WTC11 (cell line): Measurements from ENCODE around the gene UBASH3A. TPM values are rescaled to one million over a fixed set of nuclear protein-coding genes. Genes with fewer than 3 reads are reported as not detected.

Experiments
- ATAC-seq: fragments of 200-7000 bp; cut with Tn5 transposase; 2 replicates; pipeline ENCODE4 v1.10.0; 2021; ENCODE audit warnings: mild to moderate bottlenecking, moderate library complexity
- CTCF ChIA-PET: fragments of 300-600 bp; sonication (Branson Sonifier 250); formaldehyde crosslinking; loops from one replicate; lab custom pipeline; 2021; ENCODE audit warnings: antibody characterized with exemption; lab: Charles Lee
- POLR2A ChIA-PET: fragments of 350-600 bp; sonication (Branson Sonifier 250); formaldehyde crosslinking; loops from one replicate; lab custom pipeline; 2021; ENCODE audit warnings: antibody characterized with exemption; lab: Charles Lee
- DNase-seq: peaks from one replicate; pipeline ENCODE4 v3.0.0; 2021; ENCODE audit warnings: low spot score
- H3K27ac Mint-ChIP-seq: 2 replicates; pipeline ENCODE4 v1.8.0; 2021; ENCODE audit warnings: mixed read lengths
- H3K27me3 Mint-ChIP-seq: 2 replicates; pipeline ENCODE4 v1.8.0; 2021; ENCODE audit warnings: low read depth, mild to moderate bottlenecking, moderate library complexity, mixed read lengths
- H3K36me3 Mint-ChIP-seq: 2 replicates; pipeline ENCODE4 v1.8.0; 2021; ENCODE audit warnings: mixed read lengths
- H3K4me1 Mint-ChIP-seq: 2 replicates; pipeline ENCODE4 v1.8.0; 2022; ENCODE audit warnings: mixed read lengths
- H3K4me3 Mint-ChIP-seq: 2 replicates; pipeline ENCODE4 v1.8.0; 2021; ENCODE audit warnings: mild to moderate bottlenecking, moderate library complexity, mixed read lengths
- H3K9me3 Mint-ChIP-seq: 2 replicates; pipeline ENCODE4 v1.8.0; 2021; ENCODE audit warnings: mixed read lengths
- E2F4 ChIP-seq: sonication (generic); formaldehyde crosslinking; IDR thresholded peaks from 2 replicates; pipeline ENCODE4 v1.8.1; 2022; ENCODE audit warnings: low read depth, mild to moderate bottlenecking, moderate library complexity, missing genetic modification reagents, borderline replicate concordance
- E2F5 ChIP-seq: sonication (generic); formaldehyde crosslinking; IDR thresholded peaks from 2 replicates; pipeline ENCODE4 v1.8.1; 2022; ENCODE audit warnings: mild to moderate bottlenecking, moderate library complexity, missing genetic modification reagents
- ERG ChIP-seq: fragments of 250-450 bp; sonication (Bioruptor Pico); IDR thresholded peaks from 2 replicates; pipeline ENCODE4 v1.8.0; 2021; ENCODE audit warnings: mild to moderate bottlenecking
- FOXJ3 ChIP-seq: sonication (generic); formaldehyde crosslinking; IDR thresholded peaks from 2 replicates; pipeline ENCODE4 v1.9.0; 2021; ENCODE audit warnings: missing genetic modification reagents, mild to moderate bottlenecking, borderline replicate concordance
- FOXP4 ChIP-seq: sonication (generic); formaldehyde crosslinking; IDR thresholded peaks from 2 replicates; pipeline ENCODE4 v1.8.0; 2022; ENCODE audit warnings: mild to moderate bottlenecking, missing genetic modification reagents
- IRF1 ChIP-seq: sonication (generic); formaldehyde crosslinking; IDR thresholded peaks from 2 replicates; pipeline ENCODE4 v1.8.0; 2023; ENCODE audit warnings: missing genetic modification reagents
- NR3C1 ChIP-seq: sonication (generic); formaldehyde crosslinking; conservative IDR thresholded peaks from 2 replicates; pipeline ENCODE4 v1.8.1; 2023; ENCODE audit warnings: low read depth, mild to moderate bottlenecking, missing genetic modification reagents
- PRDM15 ChIP-seq: sonication (generic); formaldehyde crosslinking; IDR thresholded peaks from 2 replicates; pipeline ENCODE4 v1.8.0; 2022; ENCODE audit warnings: missing genetic modification reagents
- SMAD3 ChIP-seq: sonication (generic); formaldehyde crosslinking; IDR thresholded peaks from 2 replicates; pipeline ENCODE4 v1.8.0; 2022; ENCODE audit warnings: missing genetic modification reagents, mild to moderate bottlenecking, borderline replicate concordance
- SMAD4 ChIP-seq: sonication (generic); formaldehyde crosslinking; IDR thresholded peaks from 2 replicates; pipeline ENCODE4 v1.8.0; 2022; ENCODE audit warnings: mild to moderate bottlenecking, missing genetic modification reagents
- STAT6 ChIP-seq: sonication (generic); formaldehyde crosslinking; conservative IDR thresholded peaks from 2 replicates; pipeline ENCODE4 v1.8.1; 2023; ENCODE audit warnings: mild to moderate bottlenecking, low read depth, missing genetic modification reagents, moderate library complexity
- TCF7 ChIP-seq: sonication (generic); formaldehyde crosslinking; IDR thresholded peaks from 2 replicates; pipeline ENCODE4 v1.8.0; 2022; ENCODE audit warnings: mild to moderate bottlenecking, low read depth, missing genetic modification reagents, moderate library complexity
- TP53 ChIP-seq: sonication (generic); formaldehyde crosslinking; IDR thresholded peaks from 2 replicates; pipeline ENCODE4 v1.8.1; 2023; ENCODE audit warnings: mild to moderate bottlenecking, missing genetic modification reagents
- USF1 ChIP-seq: sonication (generic); formaldehyde crosslinking; IDR thresholded peaks from 2 replicates; pipeline ENCODE4 v1.8.0; 2022; ENCODE audit warnings: mild to moderate bottlenecking, missing genetic modification reagents
- USF2 ChIP-seq: sonication (generic); formaldehyde crosslinking; IDR thresholded peaks from 2 replicates; pipeline ENCODE4 v1.8.1; 2023; ENCODE audit warnings: mild to moderate bottlenecking, missing genetic modification reagents, moderate library complexity
- ZNF121 ChIP-seq: sonication (generic); formaldehyde crosslinking; IDR thresholded peaks from 2 replicates; pipeline ENCODE4 v1.8.0; 2023; ENCODE audit warnings: missing genetic modification reagents
- ZNF512 ChIP-seq: sonication (generic); formaldehyde crosslinking; IDR thresholded peaks from 2 replicates; pipeline ENCODE4 v1.8.1; 2022; ENCODE audit warnings: missing genetic modification reagents, borderline replicate concordance
- total RNA-seq: library from RNA; stranded (reverse); gene quantifications from 3 replicates; pipeline ENCODE4 v1.2.3, GENCODE V29; 2021

Gene UBASH3A
- total RNA-seq, 1 experiment from 2014 or later, result not detected

GRCh38 chr21:42453224-42453985 lies 49.7 kb downstream of the UBASH3A start (continued):
- TF ChIP-seq STAT6 (CRISPR knock-in tag) (no peak), SMAD3 (no peak), ERG (CRISPR knock-in tag) (no peak), E2F4 (CRISPR knock-in tag) (no peak)

- ChIA-PET POLR2A (no interaction called here), CTCF (interaction anchor here (1.1 to 2.5 kb wide), 2 partner anchors 13 to 73 kb away, joined by 3 to 9 read pairs; no protein-coding TSS in a partner anchor)
- ATAC-seq, result no peak
- Mint-ChIP-seq H3K4me1 (peaks cover 18% of the 10 kb centered on the region), H3K27ac (no peak overlapping the region; the same call in 1 of the 2 replicates), H3K27me3 (no peaks in the 10 kb centered on the region; the same call in 1 of the 2 replicates), H3K4me3 (no peak overlapping the region), H3K9me3 (peaks cover 6% of the 10 kb centered on the region), H3K36me3 (peaks cover 4% of the 10 kb centered on the region; the same call in 1 of the 2 replicates)
- DNase-seq, result no peak
- TF ChIP-seq USF2 (CRISPR knock-in tag) (no peak), ZNF121 (CRISPR knock-in tag) (no peak), TCF7 (CRISPR knock-in tag) (no peak), ZNF512 (CRISPR knock-in tag) (no peak), USF1 (CRISPR knock-in tag) (no peak), E2F5 (CRISPR knock-in tag) (no peak), IRF1 (CRISPR knock-in tag) (no peak), FOXP4 (CRISPR knock-in tag) (no peak), TP53 (no peak), FOXJ3 (CRISPR knock-in tag) (no peak), PRDM15 (CRISPR knock-in tag) (no peak), NR3C1 (no peak), SMAD4 (CRISPR knock-in tag) (no peak)
Observed at GRCh38 chr21:42453986-42454570, 50.4 kb downstream of the UBASH3A start.
